Measurements from ENCODE around the gene SCN10A.

The SCN10A gene

DNA sequence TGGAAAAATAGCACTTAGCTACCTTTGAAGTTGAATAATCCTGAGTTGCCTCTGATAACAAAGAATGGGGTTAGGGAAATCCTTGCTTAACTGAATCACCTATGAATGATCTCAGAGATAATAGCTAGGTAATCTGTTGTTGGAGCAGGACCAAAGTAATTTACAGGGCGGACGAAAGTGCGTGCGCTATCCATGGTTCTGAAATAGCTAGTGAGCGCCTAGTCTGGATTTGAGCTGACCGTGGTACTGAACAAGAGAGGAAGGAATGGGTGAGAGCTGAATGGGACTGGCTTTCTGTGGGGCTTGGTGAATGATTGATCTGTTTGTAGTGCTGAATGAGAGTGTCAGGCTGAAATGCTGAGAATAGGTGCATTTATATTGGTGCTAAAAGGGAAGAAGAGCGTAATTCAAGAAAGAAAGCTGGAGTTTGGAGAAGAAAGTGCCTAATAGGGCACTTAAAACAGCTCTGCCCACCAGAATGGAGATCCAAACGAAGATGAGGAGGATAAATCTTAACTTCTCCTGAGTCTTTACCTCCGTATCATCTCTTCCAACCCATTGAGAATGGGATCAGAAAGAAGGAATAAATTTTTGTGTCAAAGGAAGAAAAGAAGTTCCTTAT is 10.1 kb downstream of the SCN10A start:
- no peak for TF ChIP-seq ZNF565 (CRISPR knock-in tag; conservative IDR thresholded peaks at IDR 0.05; ENCODE audit: low read depth)
- no peak for TF ChIP-seq ESRRG (CRISPR knock-in tag; IDR thresholded peaks at IDR 0.05)
- peak; percentile 99 for TF ChIP-seq SNAI2 (CRISPR knock-in tag; IDR thresholded peaks at IDR 0.05)
- TF ChIP-seq ZFP3 (CRISPR knock-in tag; IDR thresholded peaks at IDR 0.05) = peak; percentile 88; the same call in 1 of the 2 replicates
- TF ChIP-seq ZFP30 (CRISPR knock-in tag; IDR thresholded peaks at IDR 0.05) = peak; percentile 54; the same call in 1 of the 2 replicates
- 0 out of 2 replicates have a peak, but pooled peaks have one; percentile 49 for TF ChIP-seq TOX (CRISPR knock-in tag; IDR thresholded peaks at IDR 0.05; ENCODE audit: borderline replicate concordance)
- TF ChIP-seq ZC3H10 (CRISPR knock-in tag; IDR thresholded peaks at IDR 0.05) = peak; percentile 73
- TF ChIP-seq RARB (CRISPR knock-in tag; IDR thresholded peaks at IDR 0.05) = no peak
- TF ChIP-seq, protein P1, sequence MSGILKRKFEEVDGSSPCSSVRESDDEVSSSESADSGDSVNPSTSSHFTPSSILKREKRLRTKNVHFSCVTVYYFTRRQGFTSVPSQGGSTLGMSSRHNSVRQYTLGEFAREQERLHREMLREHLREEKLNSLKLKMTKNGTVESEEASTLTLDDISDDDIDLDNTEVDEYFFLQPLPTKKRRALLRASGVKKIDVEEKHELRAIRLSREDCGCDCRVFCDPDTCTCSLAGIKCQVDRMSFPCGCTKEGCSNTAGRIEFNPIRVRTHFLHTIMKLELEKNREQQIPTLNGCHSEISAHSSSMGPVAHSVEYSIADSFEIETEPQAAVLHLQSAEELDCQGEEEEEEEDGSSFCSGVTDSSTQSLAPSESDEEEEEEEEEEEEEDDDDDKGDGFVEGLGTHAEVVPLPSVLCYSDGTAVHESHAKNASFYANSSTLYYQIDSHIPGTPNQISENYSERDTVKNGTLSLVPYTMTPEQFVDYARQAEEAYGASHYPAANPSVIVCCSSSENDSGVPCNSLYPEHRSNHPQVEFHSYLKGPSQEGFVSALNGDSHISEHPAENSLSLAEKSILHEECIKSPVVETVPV (CRISPR knock-in tag; IDR thresholded peaks at IDR 0.05) = no peak
- TF ChIP-seq, protein P2, sequence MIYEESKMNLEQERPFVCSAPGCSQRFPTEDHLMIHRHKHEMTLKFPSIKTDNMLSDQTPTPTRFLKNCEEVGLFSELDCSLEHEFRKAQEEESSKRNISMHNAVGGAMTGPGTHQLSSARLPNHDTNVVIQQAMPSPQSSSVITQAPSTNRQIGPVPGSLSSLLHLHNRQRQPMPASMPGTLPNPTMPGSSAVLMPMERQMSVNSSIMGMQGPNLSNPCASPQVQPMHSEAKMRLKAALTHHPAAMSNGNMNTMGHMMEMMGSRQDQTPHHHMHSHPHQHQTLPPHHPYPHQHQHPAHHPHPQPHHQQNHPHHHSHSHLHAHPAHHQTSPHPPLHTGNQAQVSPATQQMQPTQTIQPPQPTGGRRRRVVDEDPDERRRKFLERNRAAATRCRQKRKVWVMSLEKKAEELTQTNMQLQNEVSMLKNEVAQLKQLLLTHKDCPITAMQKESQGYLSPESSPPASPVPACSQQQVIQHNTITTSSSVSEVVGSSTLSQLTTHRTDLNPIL (CRISPR knock-in tag; IDR thresholded peaks at IDR 0.05; ENCODE audit: low read depth) = no peak
- TF ChIP-seq, protein P3, sequence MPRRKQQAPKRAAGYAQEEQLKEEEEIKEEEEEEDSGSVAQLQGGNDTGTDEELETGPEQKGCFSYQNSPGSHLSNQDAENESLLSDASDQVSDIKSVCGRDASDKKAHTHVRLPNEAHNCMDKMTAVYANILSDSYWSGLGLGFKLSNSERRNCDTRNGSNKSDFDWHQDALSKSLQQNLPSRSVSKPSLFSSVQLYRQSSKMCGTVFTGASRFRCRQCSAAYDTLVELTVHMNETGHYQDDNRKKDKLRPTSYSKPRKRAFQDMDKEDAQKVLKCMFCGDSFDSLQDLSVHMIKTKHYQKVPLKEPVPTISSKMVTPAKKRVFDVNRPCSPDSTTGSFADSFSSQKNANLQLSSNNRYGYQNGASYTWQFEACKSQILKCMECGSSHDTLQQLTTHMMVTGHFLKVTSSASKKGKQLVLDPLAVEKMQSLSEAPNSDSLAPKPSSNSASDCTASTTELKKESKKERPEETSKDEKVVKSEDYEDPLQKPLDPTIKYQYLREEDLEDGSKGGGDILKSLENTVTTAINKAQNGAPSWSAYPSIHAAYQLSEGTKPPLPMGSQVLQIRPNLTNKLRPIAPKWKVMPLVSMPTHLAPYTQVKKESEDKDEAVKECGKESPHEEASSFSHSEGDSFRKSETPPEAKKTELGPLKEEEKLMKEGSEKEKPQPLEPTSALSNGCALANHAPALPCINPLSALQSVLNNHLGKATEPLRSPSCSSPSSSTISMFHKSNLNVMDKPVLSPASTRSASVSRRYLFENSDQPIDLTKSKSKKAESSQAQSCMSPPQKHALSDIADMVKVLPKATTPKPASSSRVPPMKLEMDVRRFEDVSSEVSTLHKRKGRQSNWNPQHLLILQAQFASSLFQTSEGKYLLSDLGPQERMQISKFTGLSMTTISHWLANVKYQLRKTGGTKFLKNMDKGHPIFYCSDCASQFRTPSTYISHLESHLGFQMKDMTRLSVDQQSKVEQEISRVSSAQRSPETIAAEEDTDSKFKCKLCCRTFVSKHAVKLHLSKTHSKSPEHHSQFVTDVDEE (CRISPR knock-in tag; IDR thresholded peaks at IDR 0.05) = peak; percentile 82
- no peak for TF ChIP-seq PPARA (CRISPR knock-in tag; IDR thresholded peaks at IDR 0.05; ENCODE audit: borderline replicate concordance)
- no peak for TF ChIP-seq ZNF8 (CRISPR knock-in tag; IDR thresholded peaks at IDR 0.05)
- TF ChIP-seq ZNF70 (CRISPR knock-in tag; IDR thresholded peaks at IDR 0.05) = no peak
- TF ChIP-seq ISL1 (CRISPR knock-in tag; IDR thresholded peaks at IDR 0.05) = peak; percentile 51; the same call in 1 of the 2 replicates
- peak; percentile 98 for TF ChIP-seq CSDC2 (CRISPR knock-in tag; IDR thresholded peaks at IDR 0.05)
- TF ChIP-seq, protein P4, sequence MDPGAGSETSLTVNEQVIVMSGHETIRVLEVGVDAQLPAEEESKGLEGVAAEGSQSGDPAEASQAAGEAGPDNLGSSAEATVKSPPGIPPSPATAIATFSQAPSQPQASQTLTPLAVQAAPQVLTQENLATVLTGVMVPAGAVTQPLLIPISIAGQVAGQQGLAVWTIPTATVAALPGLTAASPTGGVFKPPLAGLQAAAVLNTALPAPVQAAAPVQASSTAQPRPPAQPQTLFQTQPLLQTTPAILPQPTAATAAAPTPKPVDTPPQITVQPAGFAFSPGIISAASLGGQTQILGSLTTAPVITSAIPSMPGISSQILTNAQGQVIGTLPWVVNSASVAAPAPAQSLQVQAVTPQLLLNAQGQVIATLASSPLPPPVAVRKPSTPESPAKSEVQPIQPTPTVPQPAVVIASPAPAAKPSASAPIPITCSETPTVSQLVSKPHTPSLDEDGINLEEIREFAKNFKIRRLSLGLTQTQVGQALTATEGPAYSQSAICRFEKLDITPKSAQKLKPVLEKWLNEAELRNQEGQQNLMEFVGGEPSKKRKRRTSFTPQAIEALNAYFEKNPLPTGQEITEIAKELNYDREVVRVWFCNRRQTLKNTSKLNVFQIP (CRISPR knock-in tag; IDR thresholded peaks at IDR 0.05; ENCODE audit: borderline replicate concordance, low read depth) = no peak
- TF ChIP-seq TCF4 (CRISPR knock-in tag; IDR thresholded peaks at IDR 0.05; ENCODE audit: borderline replicate concordance) = no peak
- TF ChIP-seq BACH2 (CRISPR knock-in tag; IDR thresholded peaks at IDR 0.05; ENCODE audit: borderline replicate concordance) = peak; percentile 70; the same call in 1 of the 2 replicates
- TF ChIP-seq, protein P5, sequence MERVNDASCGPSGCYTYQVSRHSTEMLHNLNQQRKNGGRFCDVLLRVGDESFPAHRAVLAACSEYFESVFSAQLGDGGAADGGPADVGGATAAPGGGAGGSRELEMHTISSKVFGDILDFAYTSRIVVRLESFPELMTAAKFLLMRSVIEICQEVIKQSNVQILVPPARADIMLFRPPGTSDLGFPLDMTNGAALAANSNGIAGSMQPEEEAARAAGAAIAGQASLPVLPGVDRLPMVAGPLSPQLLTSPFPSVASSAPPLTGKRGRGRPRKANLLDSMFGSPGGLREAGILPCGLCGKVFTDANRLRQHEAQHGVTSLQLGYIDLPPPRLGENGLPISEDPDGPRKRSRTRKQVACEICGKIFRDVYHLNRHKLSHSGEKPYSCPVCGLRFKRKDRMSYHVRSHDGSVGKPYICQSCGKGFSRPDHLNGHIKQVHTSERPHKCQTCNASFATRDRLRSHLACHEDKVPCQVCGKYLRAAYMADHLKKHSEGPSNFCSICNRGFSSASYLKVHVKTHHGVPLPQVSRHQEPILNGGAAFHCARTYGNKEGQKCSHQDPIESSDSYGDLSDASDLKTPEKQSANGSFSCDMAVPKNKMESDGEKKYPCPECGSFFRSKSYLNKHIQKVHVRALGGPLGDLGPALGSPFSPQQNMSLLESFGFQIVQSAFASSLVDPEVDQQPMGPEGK (CRISPR knock-in tag; IDR thresholded peaks at IDR 0.05; ENCODE audit: borderline replicate concordance) = no peak
- TF ChIP-seq OSR1 (CRISPR knock-in tag; IDR thresholded peaks at IDR 0.05) = no peak
- ATAC-seq = peak; percentile 72; the same call in 2 of the 3 replicates

DNA sequence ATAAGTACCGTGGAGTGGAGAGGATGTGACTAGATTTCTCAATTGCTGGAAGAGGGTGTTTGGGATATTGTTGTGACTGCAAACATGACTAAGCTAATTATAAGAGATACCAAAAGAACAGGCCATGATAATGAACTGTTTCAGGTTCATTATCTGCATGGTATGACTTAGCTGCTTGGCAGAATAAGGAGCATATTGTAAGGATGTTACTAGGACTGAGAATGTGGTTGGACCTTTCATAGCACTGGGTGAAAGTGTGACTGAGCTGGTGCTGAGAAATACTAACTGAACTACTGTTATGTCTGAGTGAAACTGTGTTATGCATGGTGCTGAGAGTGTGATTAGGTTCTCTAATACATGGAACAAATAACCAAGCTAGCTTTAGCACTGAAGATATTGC is 11.0 kb downstream of the SCN10A start:
- ATAC-seq = no peak
- TF ChIP-seq CSDC2 (CRISPR knock-in tag; IDR thresholded peaks at IDR 0.05) = no peak
- TF ChIP-seq BACH2 (CRISPR knock-in tag; IDR thresholded peaks at IDR 0.05; ENCODE audit: borderline replicate concordance) = no peak
- no peak for TF ChIP-seq ISL1 (CRISPR knock-in tag; IDR thresholded peaks at IDR 0.05)
- no peak for TF ChIP-seq OSR1 (CRISPR knock-in tag; IDR thresholded peaks at IDR 0.05)
- TF ChIP-seq ZFP30 (CRISPR knock-in tag; IDR thresholded peaks at IDR 0.05) = no peak
- TF ChIP-seq, protein P2 (CRISPR knock-in tag; IDR thresholded peaks at IDR 0.05; ENCODE audit: low read depth) = no peak
- TF ChIP-seq ESRRG (CRISPR knock-in tag; IDR thresholded peaks at IDR 0.05) = no peak
- TF ChIP-seq TOX (CRISPR knock-in tag; IDR thresholded peaks at IDR 0.05; ENCODE audit: borderline replicate concordance) = no peak
- TF ChIP-seq, protein P3 (CRISPR knock-in tag; IDR thresholded peaks at IDR 0.05) = no peak
- no peak for TF ChIP-seq PPARA (CRISPR knock-in tag; IDR thresholded peaks at IDR 0.05; ENCODE audit: borderline replicate concordance)
- TF ChIP-seq, protein P1 (CRISPR knock-in tag; IDR thresholded peaks at IDR 0.05) = no peak
- no peak for TF ChIP-seq ARNTL (CRISPR knock-in tag; IDR thresholded peaks at IDR 0.05; ENCODE audit: borderline replicate concordance, low read depth)
- TF ChIP-seq ZNF565 (CRISPR knock-in tag; conservative IDR thresholded peaks at IDR 0.05; ENCODE audit: low read depth) = no peak
- no peak for TF ChIP-seq ZNF8 (CRISPR knock-in tag; IDR thresholded peaks at IDR 0.05)

All from SK-N-SH treated with all-trans-retinoic acid at 6 μM for 48 hours (cell line).